DMS 273 (cell line): ENCODE results near the gene MAP3K7CL.
"Not testable (repeated sequence)": the region's sequence is repeated elsewhere in the genome, so short reads cannot be mapped to it uniquely, and the experiment has no call there.

ENCODE experiments used
- DNase-seq: peaks from one replicate; lab custom pipeline; 2025; ENCODE audit not compliant: unreplicated experiment; lab: John Stamatoyannopoulos, UW

MAP3K7CL gene

GRCh38 chr21:29133241-29133640 lies 2.8 kb downstream of the MAP3K7CL start:
- no peak for DNase-seq

DNA sequence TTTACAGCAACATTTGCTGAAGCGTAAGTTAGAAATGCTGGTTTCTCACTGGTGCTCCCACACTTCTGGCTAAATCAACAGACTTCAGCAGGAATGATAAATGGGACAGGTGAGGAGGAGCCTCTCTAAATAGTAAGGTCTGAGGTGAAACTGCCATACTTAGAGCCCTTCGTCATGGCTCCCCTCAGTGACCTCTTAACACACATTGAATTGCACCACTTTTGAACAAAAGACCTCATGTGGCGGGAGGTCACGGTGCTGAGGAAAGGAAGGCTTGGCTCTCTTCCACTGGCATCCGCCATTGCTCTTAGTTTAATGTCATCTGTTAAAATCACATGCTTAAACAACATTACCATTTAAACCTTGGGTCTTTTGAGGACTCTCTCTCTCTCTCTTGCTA lies 3.4 kb downstream of the MAP3K7CL start:
- no peak for DNase-seq

- DNase-seq, result no peak
Observed at GRCh38 chr21:29135481-29135880, 5.0 kb downstream of the MAP3K7CL start.

- no peak for DNase-seq
Observed at GRCh38 chr21:29136033-29136432, 5.6 kb downstream of the MAP3K7CL start.

DNA sequence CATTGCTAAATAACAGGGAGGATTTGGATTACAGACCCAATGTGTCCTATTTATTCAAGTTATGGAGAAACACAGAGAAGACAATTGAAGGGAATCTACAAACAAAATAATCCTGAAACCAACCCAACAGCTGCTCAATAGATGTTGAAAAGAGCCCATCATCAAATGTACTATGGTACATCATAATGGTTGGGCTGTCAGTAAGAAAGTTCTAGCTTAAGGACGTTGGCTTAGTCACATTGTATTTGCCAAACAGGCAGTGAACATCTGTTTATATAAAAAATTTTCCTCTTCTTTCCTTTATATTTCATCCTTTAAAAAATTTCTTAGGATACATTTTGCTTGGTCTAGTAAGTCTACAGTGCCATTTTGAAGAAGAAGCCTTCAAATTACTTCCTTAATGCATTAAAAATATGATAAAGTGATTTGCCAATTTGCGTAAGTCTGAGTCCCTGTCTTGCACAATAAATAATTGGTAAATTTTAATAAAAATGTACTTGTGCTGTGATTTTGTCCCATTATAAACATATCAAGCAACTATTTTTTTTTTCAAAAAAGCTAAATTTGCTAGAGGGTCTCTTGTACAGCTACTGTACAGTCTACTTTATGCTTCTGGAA lies 14.4 kb downstream of the MAP3K7CL start:
- DNase-seq, result peak; percentile 28

GRCh38 chr21:29145354-29145782 lies 14.9 kb downstream of the MAP3K7CL start:
- DNase-seq, result peak; percentile 93

- DNase-seq, result peak; percentile 71
Observed at GRCh38 chr21:29145852-29146453, 15.5 kb downstream of the MAP3K7CL start.

- no peak for DNase-seq
Observed at GRCh38 chr21:29146726-29147125, 16.3 kb downstream of the MAP3K7CL start.

DNA sequence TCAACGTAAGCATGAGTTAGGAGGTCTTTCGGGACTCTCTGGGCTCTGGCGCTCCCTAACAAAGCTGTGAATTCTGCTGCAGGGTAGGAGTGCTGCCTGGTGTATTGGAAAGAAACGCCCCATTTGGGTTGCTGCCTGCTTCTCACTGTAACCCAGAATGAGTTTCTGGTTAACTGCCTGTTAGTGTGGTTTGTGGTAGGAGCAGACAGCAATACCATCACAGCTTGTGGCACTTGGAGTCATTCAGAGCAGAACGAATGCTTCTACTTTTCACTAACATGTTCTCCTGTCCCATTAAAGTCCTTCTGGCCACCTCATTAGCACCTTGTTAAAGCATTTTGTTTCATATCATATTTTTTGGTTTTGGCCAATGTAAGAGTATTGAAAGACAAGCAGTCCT lies 18.1 kb downstream of the MAP3K7CL start:
- DNase-seq, result no peak

- no peak for DNase-seq
Observed at GRCh38 chr21:29149808-29150425, 19.5 kb downstream of the MAP3K7CL start.

- no peak for DNase-seq
Observed at GRCh38 chr21:29151931-29152330, 21.5 kb downstream of the MAP3K7CL start.

GRCh38 chr21:29152916-29153315 lies 22.5 kb downstream of the MAP3K7CL start:
- DNase-seq, result no peak

- no peak for DNase-seq
Observed at GRCh38 chr21:29154270-29154669, 23.8 kb downstream of the MAP3K7CL start.

DNA sequence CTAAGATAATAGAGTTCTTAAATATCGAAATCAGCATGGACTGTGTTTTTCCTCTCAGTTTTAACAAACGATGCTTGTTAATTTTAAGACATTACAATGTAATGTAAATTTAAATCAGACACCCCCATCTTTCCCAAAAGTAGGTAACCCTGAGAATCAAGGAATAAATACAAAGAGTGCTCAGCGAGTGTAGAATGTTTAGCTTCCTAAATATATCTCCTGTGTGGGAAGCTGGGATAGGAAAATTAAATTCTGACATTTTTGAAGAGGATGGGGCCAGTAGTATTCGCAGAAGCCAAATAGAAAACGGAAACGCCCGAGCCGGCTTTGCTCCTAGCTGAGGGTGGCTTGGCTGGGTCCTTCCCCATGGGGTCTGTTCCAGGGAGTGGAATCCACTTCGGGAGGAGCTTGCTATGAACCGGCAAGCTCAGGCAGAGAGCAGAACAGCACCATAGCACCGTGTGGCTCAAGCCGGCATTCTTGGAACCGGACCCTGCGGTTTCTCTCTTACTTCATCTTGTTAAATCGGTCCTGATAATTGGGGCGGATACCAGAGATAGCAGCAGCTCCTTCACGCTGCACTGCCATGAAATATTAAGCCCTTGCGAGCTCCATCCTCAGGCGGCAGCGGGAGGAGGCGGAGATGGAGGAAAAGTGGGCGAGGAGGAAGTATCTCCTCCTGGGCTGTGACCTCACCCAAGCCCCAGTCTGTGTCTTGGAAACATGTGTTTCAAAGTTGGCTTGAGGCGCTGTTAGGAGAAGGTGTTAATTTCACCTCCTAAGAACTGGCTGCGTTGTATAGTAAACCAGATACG lies 24.9 kb downstream of the MAP3K7CL start:
- peak; percentile 46 for DNase-seq

GRCh38 chr21:29155933-29156260 lies 25.5 kb downstream of the MAP3K7CL start:
- DNase-seq, result no peak

GRCh38 chr21:29157080-29157479 lies 26.6 kb downstream of the MAP3K7CL start:
- DNase-seq, result no peak

GRCh38 chr21:29159842-29160241 lies 29.4 kb downstream of the MAP3K7CL start:
- no peak for DNase-seq

DNA sequence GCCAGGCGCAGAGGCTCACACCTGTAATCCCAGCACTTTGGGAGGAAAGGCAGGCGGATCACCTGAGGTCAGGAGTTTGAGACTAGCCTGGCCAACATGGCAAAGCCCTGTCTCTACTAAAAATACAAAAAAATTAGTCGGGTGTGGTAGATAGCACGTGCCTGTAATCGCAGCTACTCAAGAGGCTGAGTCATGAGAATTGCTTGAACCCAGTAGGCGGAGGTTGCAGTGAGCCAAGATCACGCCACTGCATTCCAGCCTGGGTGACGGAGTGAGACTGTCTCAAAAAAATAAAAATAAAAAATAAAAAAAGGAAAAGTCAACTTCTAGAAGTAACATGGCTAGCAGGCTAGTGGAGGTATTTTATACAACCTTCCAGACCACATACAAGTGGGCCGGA lies 32.4 kb downstream of the MAP3K7CL start:
- DNase-seq, result not testable (repeated sequence)

DNA sequence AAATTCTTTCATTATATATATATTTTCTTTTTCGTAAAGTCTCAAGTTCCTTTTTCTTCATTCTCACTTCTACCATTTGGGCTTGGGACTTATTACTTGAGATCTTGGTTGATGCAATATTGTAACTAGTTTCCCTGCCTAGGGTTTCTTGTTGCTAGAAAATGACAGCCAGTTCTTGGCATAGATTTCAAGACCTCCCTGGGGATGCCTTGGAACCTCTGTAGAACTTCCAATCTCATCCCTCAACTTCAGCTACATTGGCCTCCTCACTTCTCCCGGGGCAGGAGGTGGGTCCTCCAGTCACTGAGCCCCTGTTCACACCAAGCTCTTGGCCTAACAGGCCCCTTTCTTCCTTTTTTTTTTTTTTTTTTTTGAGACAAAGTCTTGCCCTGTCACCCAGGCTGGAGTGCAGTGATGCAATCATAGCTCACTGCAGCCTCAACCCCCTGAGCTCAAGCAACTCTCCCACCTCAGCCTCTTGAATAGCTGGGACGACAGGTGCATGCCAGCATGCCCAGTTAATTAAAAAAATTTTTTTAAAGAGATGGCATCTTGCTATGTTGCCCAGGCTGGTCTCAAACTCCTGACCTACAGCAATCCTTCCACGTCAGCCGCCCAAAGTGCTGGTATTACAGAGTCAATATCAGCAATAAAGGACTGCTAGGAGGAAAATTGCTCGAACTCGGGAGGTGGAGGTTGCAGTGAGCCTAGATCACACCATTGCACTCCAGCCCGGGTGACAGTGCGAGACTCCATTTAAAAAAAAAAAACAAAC lies 33.1 kb downstream of the MAP3K7CL start:
- no peak for DNase-seq

GRCh38 chr21:29164323-29164942 lies 34.0 kb downstream of the MAP3K7CL start:
- DNase-seq, result peak; percentile 82

GRCh38 chr21:29166323-29166722 lies 35.9 kb downstream of the MAP3K7CL start:
- DNase-seq, result no peak
